Stimulated activated naive CD8-positive, alpha-beta T cell treated with anti-CD3 and anti-CD28 coated beads, Interleukin-15, Interleukin-2, amounts not matched to agents 100 U/mL and 50 U/mL, for 24 hours (primary cell): ENCODE measurements around the gene STIM1.
"Not testable (repeated sequence)": the region's sequence is repeated elsewhere in the genome, so short reads cannot be mapped to it uniquely, and the experiment has no call there.

ENCODE experiments used
- ATAC-seq: fragments of 150-1000 bp; cut with Tn5 transposase; one replicate; pipeline ENCODE4 v1.10.0; 2021
- DNase-seq: peaks from one replicate; pipeline ENCODE4 v3.0.0; 2021

The STIM1 gene

GRCh38 chr11:3854977-3855807 is at the start of gene STIM1:
STIM1 (plus strand) TSS chr11:3855664; CDS start chr11:3856271, 607 bp downstream.
- ATAC-seq, result peak; percentile 85
- DNase-seq, result peak; percentile 99

- ATAC-seq (peak; percentile 75), DNase-seq (peak; percentile 78)
Measured at GRCh38 chr11:3807909-3808860, 47.3 kb upstream of the STIM1 start, which contains the start of gene PGAP2. PGAP2 (plus strand) TSS chr11:3808560; CDS start chr11:3811260, 2,700 bp downstream.

GRCh38 chr11:3808861-3809623 is 46.4 kb upstream of the STIM1 start:
- ATAC-seq (peak; percentile 74), DNase-seq (peak; percentile 43)

GRCh38 chr11:3809624-3809928 is 45.9 kb upstream of the STIM1 start:
- DNase-seq, result no peak

GRCh38 chr11:3810446-3810845 is 45.0 kb upstream of the STIM1 start:
- ATAC-seq, result no peak
- no peak for DNase-seq

More at GRCh38 chr11:3809624-3809928, 45.9 kb upstream of the STIM1 start:
- no peak for ATAC-seq

GRCh38 chr11:3810951-3811350 is 44.5 kb upstream of the STIM1 start:
- ATAC-seq (no peak), DNase-seq (no peak)

GRCh38 chr11:3814832-3815231 is 40.6 kb upstream of the STIM1 start:
- not testable (repeated sequence) for ATAC-seq, DNase-seq

- ATAC-seq (no peak), DNase-seq (no peak)
Measured at GRCh38 chr11:3815845-3816244, 39.6 kb upstream of the STIM1 start.

GRCh38 chr11:3816673-3817072 is 38.8 kb upstream of the STIM1 start:
- DNase-seq (no peak), ATAC-seq (peak; percentile 4)

GRCh38 chr11:3817181-3817800 is 38.2 kb upstream of the STIM1 start:
- DNase-seq, result no peak
- no peak for ATAC-seq

- no peak for ATAC-seq
- no peak for DNase-seq
Measured at GRCh38 chr11:3820971-3821370, 34.5 kb upstream of the STIM1 start.

- DNase-seq (no peak), ATAC-seq (no peak)
Measured at GRCh38 chr11:3822312-3822711, 33.2 kb upstream of the STIM1 start.

GRCh38 chr11:3823303-3823702 is 32.2 kb upstream of the STIM1 start:
- no peak for ATAC-seq
- no peak for DNase-seq

- no peak for DNase-seq
- no peak for ATAC-seq
Measured at GRCh38 chr11:3823762-3824506, 31.5 kb upstream of the STIM1 start.

- DNase-seq (peak; percentile 87), ATAC-seq (peak; percentile 88)
Measured at GRCh38 chr11:3824714-3825472, 30.6 kb upstream of the STIM1 start.

- ATAC-seq, result peak; percentile 10
- no peak for DNase-seq
Measured at GRCh38 chr11:3825473-3826154, 29.9 kb upstream of the STIM1 start.

- ATAC-seq, result no peak
- no peak for DNase-seq
Measured at GRCh38 chr11:3826721-3827120, 28.7 kb upstream of the STIM1 start.

- DNase-seq, result no peak
- ATAC-seq, result no peak
Measured at GRCh38 chr11:3827434-3828186, 27.9 kb upstream of the STIM1 start.

GRCh38 chr11:3830088-3830487 is 25.4 kb upstream of the STIM1 start:
- no peak for ATAC-seq
- no peak for DNase-seq
